Testis (tissue), 2 donors: ENCODE measurements around the gene DYTN.

Experiments used
- POLR2A ChIP-seq: fragments of 450-650 bp; IDR thresholded peaks from one replicate; pipeline ENCODE4 v1.6.1; 2017; ENCODE audit warnings: antibody characterized with exemption, mild to moderate bottlenecking, moderate library complexity
- TF ChIP-seq, protein P1 (sequence below), 3 experiments: fragments of 450-650 bp in 2 of 3; fragments of 200-600 bp in 1 of 3; sonication (generic) in 1 of 3; IDR thresholded peaks; one replicate each; pipeline ENCODE4 v1.5.1; 2016 to 2019; ENCODE audit warnings: antibody characterized with exemption in 3 of 3, mild to moderate bottlenecking in 2 of 3, moderate library complexity in 1 of 3

DNA sequence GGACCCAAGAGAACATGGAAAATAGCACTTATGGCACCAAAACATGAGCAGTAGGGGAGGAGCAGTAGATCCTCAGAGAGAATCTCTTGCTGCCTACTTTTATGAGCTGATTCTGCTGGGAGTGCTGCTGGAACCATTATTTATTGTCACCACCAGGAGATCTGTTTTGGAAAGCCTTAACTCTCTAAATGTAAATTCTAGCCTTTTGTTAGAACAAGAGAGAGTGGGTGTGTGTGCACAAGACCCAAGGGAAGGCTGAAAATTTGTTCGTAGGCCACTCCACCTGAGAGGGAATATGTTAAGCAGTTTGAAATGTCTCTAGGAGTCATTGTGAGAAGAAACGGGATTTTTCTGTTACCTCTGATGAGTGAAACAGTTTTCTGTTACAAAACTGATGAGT lies 92.1 kb downstream of the DYTN start:
- TF ChIP-seq, protein P1, sequence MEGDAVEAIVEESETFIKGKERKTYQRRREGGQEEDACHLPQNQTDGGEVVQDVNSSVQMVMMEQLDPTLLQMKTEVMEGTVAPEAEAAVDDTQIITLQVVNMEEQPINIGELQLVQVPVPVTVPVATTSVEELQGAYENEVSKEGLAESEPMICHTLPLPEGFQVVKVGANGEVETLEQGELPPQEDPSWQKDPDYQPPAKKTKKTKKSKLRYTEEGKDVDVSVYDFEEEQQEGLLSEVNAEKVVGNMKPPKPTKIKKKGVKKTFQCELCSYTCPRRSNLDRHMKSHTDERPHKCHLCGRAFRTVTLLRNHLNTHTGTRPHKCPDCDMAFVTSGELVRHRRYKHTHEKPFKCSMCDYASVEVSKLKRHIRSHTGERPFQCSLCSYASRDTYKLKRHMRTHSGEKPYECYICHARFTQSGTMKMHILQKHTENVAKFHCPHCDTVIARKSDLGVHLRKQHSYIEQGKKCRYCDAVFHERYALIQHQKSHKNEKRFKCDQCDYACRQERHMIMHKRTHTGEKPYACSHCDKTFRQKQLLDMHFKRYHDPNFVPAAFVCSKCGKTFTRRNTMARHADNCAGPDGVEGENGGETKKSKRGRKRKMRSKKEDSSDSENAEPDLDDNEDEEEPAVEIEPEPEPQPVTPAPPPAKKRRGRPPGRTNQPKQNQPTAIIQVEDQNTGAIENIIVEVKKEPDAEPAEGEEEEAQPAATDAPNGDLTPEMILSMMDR (IDR thresholded peaks at IDR 0.05): no peak
- no peak for TF ChIP-seq POLR2A
